ENCODE data around the gene ZNF829.

The ZNF829 gene

DNA sequence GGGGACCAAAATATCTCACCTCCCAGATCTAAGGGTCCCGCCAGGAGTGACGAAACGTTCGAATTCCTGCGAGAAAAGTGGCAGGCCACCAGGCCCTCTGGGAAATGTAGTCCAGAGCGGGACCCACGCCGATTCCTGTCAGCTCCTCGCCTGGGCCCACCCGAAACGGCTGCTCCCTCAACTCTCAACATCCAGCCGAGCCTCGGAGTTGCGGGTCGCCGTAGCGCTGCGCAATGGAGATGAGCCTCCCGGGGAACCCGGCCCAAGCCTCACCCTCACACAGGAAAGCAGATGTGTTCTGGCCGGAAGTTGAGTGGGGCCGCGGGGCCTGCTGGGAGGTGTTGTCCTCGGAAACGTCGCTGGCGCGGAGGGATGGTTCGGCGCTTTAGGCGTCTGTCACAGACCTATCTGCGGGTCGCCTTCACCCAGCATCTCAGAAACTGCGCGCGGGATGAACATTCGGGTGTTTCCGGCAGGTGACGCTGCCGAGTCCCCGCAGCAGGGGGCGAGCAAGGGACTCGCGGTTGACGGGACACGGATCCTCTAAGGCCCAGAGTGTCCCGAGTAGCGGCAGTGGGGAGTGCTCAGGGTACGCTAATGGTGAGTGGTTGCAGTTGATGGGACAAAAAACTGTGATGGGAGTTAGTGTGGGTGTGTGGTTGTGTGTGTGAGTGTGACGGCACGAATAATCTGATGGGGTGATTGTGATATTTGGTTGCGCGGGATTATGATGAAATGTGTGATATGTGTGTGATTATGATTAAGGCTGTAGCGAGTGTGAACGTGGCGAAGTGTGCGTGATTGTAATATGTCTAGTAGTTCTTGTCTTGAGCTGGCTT is at the start of gene ZNF829, which contains the start of gene ZNF568:
TSS of gene ZNF829 (minus strand) at position 300 of the 839 bp plus-strand sequence. CDS start 1,124 bp downstream, outside the sequence.
TSS of gene ZNF568 (plus strand) at position 341 of the 839 bp plus-strand sequence. CDS start 6,439 bp downstream, outside the sequence.
- peak; percentile 93 for DNase-seq

DNA sequence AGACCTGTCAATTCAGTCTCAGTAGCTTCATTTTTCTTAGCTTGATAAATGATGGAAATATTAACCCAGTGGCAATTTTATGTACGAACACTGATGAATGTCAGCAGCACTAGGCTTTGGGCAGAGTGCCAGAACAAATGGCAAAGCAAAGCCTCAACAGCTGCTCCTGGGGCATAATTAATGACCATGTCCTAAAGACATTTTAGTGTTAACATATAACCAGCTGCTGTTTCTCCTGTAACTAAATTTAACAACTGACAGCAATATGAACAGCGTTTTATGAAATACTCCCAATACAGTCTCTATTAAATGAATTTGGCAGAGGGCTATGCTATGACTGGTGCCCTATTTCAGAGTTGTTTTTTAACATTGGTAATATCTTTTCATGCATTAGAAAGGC is 47.2 kb upstream of the ZNF829 start:
- no peak for DNase-seq

DNA sequence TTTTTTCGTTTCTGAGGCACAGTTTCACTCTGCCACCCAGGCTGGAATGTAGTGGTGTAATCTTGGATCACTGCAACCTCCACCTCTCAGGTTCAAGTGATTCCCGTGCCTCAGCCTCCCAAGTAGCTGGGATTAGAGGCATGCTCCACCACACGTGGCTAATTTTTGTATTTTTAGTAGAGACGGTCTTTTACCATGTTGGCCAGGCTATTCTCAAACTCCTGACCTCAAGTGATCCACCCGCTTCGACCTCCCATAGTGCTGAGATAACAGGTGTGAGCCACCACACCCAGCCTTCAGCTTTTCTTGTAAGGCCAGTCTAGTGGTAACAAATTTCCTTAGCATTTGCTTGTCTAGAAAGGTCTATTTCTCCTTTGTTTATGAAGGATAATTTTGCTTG is 46.3 kb upstream of the ZNF829 start:
- no peak for DNase-seq

DNA sequence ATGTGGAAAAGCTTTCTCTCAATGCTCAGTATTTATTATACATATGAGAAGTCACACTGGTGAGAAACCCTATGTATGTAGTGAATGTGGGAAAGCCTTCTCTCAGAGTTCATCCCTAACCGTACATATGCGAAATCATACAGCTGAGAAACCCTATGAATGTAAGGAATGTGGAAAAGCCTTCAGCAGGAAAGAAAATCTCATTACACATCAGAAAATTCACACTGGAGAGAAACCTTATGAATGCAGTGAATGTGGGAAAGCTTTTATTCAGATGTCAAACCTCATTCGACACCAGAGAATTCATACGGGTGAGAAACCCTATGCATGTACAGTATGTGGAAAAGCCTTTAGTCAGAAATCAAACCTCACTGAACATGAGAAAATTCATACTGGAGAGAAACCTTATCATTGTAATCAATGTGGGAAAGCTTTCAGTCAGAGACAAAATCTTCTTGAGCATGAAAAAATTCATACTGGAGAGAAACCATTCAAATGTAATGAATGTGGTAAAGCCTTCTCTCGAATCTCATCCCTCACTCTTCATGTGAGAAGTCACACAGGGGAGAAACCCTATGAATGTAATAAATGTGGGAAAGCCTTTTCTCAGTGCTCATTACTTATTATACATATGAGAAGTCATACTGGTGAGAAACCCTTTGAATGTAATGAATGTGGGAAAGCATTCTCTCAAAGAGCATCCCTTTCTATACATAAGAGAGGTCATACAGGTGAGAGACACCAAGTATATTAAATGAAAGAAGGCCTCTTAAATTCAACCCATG is 34.4 kb upstream of the ZNF829 start:
- no peak for DNase-seq

DNA sequence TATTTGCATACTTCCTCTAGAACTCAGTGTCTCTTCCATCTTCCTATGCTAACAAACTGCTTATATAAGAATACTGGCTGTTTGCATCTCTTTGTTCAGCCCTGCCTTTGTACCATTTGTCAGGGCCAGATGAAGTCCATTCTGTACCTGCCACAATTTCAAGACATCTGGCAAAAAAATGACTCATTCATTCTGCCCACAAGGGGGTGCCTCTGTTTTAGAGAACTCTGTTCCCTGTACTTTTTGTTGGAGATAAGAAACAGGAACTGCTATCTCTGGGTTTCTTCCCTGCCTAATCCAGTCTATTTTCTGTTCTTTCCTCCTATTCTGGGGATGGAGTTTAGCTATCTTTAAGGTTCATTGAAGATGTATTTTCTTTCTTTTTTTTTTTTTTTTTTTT is 23.1 kb upstream of the ZNF829 start:
- DNase-seq, result no peak

DNA sequence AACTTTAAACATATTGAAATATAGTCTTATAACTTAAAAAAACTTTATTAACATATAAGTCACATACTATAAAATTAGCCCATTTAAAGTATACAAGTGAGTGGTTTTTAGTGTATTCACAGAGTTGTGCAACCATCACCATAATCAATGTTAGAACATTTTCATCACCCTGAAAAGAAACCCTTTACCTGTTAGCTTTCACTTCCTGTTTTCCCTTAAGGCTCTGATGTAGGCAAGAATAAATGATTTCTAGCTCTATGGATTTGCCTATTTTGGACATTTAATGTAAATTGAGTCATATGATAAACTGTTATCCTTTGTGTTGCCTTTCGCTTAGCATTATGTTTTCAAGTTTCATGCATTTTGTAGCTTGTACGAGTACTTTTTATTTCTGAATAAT is 15.6 kb upstream of the ZNF829 start:
- DNase-seq, result no peak

DNA sequence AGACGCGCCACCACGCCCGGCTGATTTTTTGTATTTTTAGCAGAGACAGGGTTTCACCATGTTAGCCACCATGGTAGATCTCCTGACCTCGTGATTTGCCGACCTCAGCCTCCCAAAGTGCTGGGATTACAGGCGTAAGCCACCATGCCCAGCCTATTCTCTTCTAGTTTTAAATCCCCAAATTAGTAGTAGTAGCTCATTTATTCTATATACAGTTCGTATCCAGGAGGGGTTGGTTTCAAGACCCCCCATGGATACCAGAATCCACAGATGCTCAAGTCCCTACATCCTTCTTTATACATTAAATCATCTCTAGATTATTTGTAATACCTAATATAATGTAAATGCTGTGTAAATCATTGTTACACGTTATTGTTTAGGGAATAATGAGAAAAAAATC is 2.0 kb upstream of the ZNF829 start:
- DNase-seq, result no peak

DNA sequence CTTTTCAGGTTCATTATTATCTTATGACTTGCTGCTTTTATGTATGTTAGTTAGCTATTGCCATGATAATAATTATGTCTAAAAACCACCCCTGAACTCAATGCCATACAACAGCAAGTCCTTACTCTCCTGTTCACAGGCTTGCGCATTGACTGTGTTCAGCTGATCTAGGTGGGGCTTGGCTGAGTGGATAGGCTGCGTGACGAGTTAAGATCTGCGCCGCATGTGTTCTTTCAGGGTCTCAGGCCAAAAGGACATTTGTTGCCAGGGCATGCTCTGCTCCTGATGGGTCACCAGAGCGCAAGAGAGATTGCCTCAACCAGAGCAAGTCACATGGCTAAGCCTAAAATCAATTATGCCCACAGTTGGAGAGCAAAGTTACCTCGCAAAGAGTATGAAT is 900 bp upstream of the ZNF829 start:
- no peak for DNase-seq

DNA sequence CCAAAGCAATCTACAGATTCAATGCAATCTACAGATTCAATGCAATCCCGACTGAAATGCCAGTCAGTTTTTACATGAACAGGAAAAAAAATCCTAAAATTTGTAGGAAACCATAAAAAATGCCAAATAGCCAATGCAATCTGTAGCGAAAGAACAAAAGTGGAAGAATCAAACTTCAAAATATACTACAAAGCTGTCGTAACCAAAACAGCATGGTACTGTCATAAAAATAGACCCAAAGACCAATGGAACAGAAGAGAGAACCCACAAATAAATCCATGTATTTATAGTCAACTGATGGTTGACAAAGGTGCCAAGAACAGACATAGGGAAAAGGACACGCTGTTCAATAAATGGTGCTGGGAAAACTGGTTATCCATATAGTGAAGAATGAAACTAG is 17.7 kb downstream of the ZNF829 start:
- DNase-seq, result no peak

DNA sequence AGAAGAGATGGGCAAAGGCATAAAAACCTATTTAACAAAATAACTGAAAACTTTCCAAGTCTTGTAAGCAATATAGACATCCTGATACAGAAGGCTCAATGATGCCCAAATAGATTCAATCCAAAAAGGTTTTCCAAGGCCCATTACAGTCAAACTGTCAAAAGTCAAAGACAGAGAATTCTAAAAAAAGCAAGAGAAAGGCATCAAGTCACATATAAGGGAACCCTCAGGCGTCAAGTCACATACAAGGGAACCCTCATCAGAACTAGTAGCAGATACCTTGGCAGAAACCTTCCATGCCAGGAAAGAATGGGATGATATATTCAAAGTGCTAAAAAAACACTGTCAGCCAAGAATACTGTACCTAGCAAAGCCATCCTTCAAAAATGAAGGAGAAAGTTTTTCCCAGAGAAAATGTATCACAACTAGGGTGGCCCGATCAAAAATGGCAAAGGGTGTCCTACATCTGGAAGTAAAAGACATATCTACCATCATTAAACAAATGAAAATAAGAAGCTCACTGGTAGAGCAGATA is 21.2 kb downstream of the ZNF829 start:
- no peak for DNase-seq

DNA sequence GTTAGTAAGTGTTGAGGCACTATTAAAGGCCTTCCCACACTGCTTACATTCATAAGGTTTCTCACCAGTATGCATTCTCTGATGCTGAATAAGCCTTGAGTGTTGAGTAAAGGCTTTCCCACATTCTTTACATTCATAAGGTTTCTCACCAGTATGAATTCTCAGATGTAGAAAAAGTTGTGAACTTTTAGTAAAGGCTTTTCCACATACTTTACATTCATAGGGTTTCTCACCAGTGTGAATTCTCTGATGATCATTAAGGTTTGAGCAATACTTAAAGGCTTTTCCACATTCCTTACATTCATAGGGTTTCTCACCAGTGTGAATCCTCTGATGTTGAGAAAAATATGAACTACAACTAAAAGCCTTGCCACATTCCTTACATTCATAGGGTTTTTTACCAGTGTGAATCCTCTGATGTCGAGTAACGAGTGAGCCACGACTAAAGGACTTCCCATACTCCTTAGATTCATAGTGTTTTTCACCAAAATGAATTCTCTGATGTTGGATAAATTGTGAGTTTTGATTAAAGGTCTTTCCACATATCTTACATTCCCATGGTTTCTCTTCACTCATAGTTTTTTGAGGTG is 24.2 kb downstream of the ZNF829 start:
- DNase-seq, result no peak

DNA sequence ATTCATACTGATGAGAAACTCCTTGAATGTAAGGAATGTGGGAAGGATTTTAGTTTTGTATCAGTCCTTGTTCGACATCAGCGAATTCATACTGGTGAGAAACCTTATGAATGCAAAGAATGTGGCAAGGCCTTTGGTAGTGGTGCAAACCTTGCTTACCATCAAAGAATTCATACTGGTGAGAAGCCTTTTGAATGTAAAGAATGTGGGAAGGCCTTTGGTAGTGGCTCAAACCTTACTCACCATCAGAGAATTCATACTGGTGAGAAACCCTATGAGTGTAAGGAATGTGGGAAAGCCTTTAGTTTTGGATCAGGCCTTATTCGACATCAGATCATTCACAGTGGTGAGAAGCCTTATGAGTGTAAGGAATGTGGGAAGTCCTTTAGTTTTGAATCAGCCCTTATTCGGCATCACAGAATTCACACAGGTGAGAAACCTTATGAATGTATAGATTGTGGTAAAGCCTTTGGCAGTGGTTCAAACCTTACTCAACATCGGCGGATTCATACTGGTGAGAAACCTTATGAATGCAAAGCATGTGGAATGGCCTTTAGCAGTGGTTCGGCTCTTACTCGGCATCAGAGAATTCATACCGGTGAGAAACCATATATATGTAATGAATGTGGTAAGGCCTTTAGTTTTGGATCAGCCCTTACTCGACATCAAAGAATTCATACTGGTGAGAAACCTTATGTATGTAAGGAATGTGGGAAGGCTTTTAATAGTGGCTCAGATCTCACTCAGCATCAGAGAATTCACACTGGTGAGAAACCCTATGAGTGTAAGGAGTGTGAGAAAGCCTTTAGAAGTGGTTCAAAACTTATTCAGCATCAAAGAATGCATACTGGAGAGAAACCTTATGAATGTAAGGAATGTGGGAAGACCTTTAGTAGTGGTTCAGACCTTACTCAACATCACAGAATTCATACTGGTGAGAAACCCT is 38.8 kb downstream of the ZNF829 start:
- DNase-seq, result no peak

DNA sequence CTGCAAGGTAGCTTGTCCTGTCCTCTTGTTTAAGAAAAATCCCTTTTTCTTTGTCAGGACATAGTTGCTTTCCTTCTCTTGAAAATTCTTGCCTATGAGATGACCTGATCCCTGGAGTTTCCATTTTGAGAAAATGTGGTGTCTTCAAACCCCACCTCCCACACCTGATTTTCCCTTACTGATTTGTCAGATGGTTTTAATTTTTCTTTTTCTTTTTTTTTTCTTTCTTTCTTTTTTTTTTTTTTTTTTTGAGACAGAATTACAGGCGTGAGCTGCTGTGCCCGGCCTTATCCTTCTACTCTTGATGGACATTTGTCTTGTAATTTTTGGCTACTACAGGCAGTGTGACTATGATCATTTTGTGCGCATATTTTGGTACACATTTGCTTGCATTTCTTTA is 64.2 kb downstream of the ZNF829 start:
- no peak for DNase-seq

DNA sequence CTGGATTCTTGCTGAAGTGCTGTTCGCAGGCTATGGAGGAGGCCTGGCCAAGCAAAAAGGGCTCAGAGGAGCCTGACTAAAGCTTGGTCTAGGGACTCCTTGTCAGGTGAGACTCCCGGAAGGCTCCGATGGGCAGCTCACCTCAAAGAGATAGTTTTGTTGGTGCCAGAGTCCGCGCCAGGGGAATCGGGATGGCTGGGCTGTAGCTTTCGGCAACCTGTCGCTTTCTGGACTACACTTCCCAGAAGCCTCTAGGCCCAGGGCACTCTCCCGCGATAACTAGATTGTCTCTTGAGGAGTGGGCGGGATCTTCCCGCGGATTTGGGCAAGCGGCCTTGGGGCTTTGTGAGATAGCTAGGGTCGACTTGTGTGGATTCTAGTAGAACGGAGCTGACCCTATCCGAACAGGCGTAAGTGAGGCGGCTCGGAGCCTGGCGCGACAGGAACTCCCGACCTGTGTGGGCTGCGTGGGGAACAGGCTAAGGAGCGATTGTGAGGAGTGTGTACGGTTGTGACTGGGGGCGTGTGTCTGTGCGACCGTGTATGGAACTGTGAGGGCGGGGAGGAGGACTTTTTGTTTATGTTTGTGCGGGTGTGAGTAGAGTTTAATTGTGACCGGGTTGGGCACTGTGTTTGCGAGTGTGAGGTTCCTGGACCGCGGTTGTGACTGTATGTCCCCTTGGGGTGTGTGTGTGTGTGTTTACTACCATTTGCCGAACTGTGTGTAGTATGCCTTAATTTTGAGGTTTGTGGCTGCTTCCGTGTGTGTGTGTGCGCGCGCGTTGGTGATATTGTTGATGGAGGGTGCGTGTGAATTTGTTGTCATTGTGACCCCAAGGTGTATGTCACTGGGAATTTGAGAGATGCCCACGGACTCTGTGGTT is 65.3 kb downstream of the ZNF829 start, which contains the start of gene ZNF345:
TSS of gene ZNF345 (plus strand) at position 318 of the 884 bp plus-strand sequence. CDS start 25,955 bp downstream, outside the sequence.
- DNase-seq, result peak; percentile 84

DNA sequence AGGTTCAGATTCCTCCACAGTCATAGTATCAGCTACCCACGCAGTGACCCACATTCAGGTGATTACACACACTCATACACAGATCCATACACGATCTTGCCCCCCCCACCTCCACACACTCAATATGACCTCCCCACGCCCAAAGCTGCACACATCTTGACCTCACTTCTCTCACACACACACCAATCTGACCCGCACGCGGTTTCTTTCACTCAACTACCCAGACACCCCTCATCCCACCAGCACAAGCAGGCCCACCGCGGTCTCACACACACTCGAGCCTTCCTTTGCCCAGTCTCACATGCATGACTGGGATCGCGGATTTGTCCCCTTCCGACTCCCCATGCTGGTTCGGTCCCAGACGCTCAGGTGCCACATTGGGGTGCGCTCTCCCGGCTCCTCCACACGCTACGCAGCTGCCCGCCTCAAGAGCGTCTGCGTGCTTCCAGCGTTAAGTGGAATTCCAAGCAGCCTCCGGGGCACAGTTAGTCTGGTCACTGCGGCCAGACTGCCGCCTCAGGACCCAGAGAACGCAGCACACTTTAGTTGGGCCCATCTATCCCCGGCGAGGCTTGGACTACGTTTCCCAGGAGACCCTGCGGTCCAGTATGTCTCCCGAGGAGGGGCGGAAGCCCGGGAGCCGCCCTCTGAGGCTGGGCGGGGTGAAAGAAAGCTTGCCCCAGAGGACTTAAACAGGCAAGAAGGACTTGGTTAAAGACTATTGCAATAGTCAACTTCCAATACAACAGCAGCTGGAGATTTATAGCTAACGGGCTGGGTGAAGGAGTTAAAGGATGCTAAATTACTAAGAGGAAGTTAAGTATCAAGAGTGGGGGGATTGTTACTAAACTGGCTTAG is 66.2 kb downstream of the ZNF829 start:
- peak; percentile 87 for DNase-seq

DNA sequence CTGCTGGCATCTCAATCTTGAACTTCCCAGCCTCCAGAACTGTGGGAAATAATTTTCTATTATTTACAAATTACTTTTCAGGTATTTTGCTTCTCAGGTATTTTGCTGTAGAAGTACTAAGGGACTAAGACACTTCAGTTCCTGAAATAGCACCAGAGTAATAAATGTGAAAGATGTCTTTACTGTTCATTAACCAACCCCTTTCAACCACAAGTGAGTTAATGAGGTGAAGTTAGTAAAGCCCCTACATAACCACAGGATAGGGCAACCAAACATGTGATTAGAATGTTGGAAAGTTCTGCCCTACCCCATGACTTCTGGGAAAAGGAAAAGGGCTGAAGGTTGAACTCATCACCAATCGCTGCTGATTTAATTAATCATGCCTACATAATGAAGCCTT is 68.1 kb downstream of the ZNF829 start:
- no peak for DNase-seq

DNA sequence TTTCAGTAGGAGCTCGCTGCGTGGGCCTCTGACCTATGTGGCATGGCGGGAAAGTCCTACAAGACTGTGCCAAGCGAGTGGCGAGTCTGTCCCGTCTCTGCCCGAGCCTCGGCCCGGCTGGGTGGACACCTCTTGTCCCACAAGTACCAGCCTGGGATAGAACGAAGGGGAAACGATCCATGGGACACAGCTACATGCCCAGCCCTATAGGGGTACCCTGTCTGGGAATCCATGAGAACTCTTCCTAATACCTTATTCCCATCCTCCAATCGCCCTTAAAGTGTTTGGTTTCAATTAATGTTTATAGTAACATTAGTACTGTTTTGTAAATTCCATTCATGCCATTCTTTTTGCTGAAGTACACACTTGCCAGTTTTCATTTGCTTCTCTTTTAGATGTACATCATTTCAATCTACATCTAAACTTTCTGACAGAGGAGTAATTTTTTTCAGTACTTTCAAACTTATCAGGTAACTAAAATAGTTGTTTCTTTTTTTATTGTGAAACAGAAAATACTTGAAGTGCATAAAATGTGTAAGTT is 77.2 kb downstream of the ZNF829 start:
- no peak for DNase-seq
